ENCODE measurements around the gene ARMCX1.
A peak's percentile ranks its signal among the peaks of the same experiment; 100 is the strongest.
"Not testable (repeated sequence)": the region's sequence is repeated elsewhere in the genome, so short reads cannot be mapped to it uniquely, and the experiment has no call there.

ARMCX1 gene

GRCh38 chrX:101550362-101550750 is at the start of gene ARMCX1:
Gene ARMCX1, plus strand, starts transcription at chrX:101550547. Its CDS starts 2,384 bp downstream, at chrX:101552931.
- Histone ChIP-seq H3K4me3 (ENCODE audit: low read depth in 1 of 5, low read length in 5 of 5) (peak within 1 kb of the TSS; percentile 70 to 87 (median 77)), H3K9ac (ENCODE audit: low read length in 5 of 5) (peak within 1 kb of the TSS; percentile 12 to 84 (median 74)), H3K9me3 (ENCODE audit: control insufficient read depth in 5 of 5, low read length in 5 of 5) (no peaks in the 10 kb centered on the region), H3K36me3 (ENCODE audit: control insufficient read depth in 5 of 5, insufficient read depth in 5 of 5, low read length in 5 of 5) (peaks cover 0 to 11% (median 3%) of the 10 kb centered on the region in 5 donors), H3K4me1 (ENCODE audit: control insufficient read depth in 5 of 5, insufficient read depth in 5 of 5, low read length in 5 of 5) (peaks cover 0 to 15% (median 5%) of the 10 kb centered on the region in 5 donors), H3K27me3 (ENCODE audit: control insufficient read depth in 5 of 5, insufficient read depth in 4 of 5, low read length in 5 of 5) (peaks cover 0 to 2% (median 0%) of the 10 kb centered on the region in 5 donors), H3K27ac (ENCODE audit: low read depth, low read length) (peak within 1 kb of the TSS; percentile 70)

DNA sequence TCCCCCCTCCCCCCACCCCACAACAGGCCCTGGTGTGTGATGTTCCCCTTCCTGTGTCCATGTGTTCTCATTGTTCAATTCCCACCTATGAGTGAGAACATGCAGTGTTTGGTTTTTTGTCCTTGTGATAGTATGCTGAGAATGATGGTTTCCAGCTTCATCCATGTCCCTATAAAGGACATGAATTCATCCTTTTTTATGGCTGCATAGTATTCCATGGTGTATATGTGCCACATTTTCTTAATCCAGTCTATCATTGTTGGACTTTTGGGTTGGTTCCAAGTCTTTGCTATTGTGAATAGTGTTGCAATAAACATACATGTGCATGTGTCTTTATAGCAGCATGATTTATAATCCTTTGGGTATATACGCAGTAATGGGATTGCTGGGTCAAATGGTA is 47.4 kb upstream of the ARMCX1 start:
- H3K4me3 ChIP-seq (ENCODE audit: low read depth in 1 of 5, low read length in 5 of 5); H3K27ac ChIP-seq (ENCODE audit: low read depth, low read length); H3K9ac ChIP-seq (ENCODE audit: low read length in 5 of 5); H3K4me1 ChIP-seq (ENCODE audit: control insufficient read depth in 5 of 5, insufficient read depth in 5 of 5, low read length in 5 of 5); H3K9me3 ChIP-seq (ENCODE audit: control insufficient read depth in 5 of 5, low read length in 5 of 5); H3K27me3 ChIP-seq (ENCODE audit: control insufficient read depth in 5 of 5, insufficient read depth in 4 of 5, low read length in 5 of 5): not testable (repeated sequence)
- peaks cover 0 to 14% (median 6%) of the 10 kb centered on the region in 5 donors for H3K36me3 ChIP-seq (ENCODE audit: control insufficient read depth in 5 of 5, insufficient read depth in 5 of 5, low read length in 5 of 5)

DNA sequence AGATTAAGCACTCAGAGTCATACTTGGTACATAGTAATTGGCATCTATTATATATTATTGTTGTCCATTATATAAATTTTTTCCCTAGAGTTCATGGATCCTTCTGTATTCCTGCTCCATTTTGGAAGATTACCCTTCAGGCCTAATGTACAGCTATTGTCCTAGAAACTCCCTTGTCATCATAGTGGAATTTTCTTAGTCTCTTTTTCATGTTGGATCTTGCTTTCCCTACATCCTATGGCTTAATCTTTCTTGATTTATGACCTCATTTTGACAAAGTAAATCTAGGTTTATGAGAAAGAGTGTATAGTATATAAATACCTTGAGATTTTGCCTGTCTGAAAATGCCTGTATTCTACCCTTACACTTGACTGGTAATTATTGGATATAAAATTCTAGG is 43.0 kb upstream of the ARMCX1 start:
- Histone ChIP-seq H3K9me3 (ENCODE audit: control insufficient read depth in 5 of 5, low read length in 5 of 5) (no peaks in the 10 kb centered on the region), H3K27me3 (ENCODE audit: control insufficient read depth in 5 of 5, insufficient read depth in 4 of 5, low read length in 5 of 5) (no peaks in the 10 kb centered on the region), H3K4me1 (ENCODE audit: control insufficient read depth in 5 of 5, insufficient read depth in 5 of 5, low read length in 5 of 5) (no peaks in the 10 kb centered on the region), H3K9ac (ENCODE audit: low read length in 5 of 5) (no peak overlapping the region), H3K36me3 (ENCODE audit: control insufficient read depth in 5 of 5, insufficient read depth in 5 of 5, low read length in 5 of 5) (peaks cover 0 to 14% (median 6%) of the 10 kb centered on the region in 5 donors), H3K27ac (ENCODE audit: low read depth, low read length) (no peak overlapping the region), H3K4me3 (ENCODE audit: low read depth in 1 of 5, low read length in 5 of 5) (no peak overlapping the region)

DNA sequence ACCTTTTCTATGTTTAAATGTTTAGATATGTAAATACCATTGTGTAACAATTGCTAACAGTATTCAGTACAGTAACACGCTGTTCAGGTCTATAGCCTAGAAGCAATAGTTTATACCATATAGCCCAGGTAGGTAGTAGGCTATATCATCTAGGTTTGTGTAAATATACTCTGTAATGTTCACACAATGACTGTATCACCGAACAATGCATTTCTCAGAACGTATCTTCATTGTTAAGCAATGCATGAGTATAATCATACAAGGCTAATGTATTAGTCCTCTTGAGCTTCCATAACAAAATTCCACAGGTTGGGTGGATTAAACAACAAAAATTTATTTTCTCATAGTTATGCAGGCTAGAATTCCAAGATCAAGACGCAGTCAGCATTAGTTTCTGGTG is 42.4 kb upstream of the ARMCX1 start:
- H3K4me3 ChIP-seq (ENCODE audit: low read depth in 1 of 5, low read length in 5 of 5), result no peak overlapping the region
- no peak overlapping the region for H3K9ac ChIP-seq (ENCODE audit: low read length in 5 of 5)
- no peaks in the 10 kb centered on the region for H3K4me1 ChIP-seq (ENCODE audit: control insufficient read depth in 5 of 5, insufficient read depth in 5 of 5, low read length in 5 of 5)
- H3K27me3 ChIP-seq (ENCODE audit: control insufficient read depth in 5 of 5, insufficient read depth in 4 of 5, low read length in 5 of 5), result peaks cover 0 to 2% (median 0%) of the 10 kb centered on the region in 5 donors
- no peaks in the 10 kb centered on the region for H3K9me3 ChIP-seq (ENCODE audit: control insufficient read depth in 5 of 5, low read length in 5 of 5)
- H3K36me3 ChIP-seq (ENCODE audit: control insufficient read depth in 5 of 5, insufficient read depth in 5 of 5, low read length in 5 of 5), result peaks cover 0 to 14% (median 6%) of the 10 kb centered on the region in 5 donors
- H3K27ac ChIP-seq (ENCODE audit: low read depth, low read length), result no peak overlapping the region

DNA sequence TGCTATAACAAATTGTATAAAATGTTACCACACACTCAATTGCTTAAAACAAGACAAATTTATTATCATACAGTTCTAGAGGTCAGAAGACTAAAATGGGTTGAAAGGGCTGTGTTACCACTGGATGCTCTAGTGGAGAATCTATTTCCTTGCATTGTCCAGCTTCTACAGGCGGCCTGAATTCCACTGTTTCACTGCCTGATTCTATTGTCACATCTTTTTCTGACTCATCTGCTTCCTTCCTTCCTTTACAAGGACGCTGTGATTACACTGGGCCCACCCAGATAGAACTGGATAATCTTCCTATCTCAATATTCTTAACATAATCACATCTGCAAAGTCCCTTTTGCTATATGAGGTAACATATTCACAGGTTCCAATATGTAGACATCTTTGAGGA is 19.4 kb upstream of the ARMCX1 start:
- Histone ChIP-seq H3K27me3 (ENCODE audit: control insufficient read depth in 5 of 5, insufficient read depth in 4 of 5, low read length in 5 of 5) (peaks cover 0 to 2% (median 0%) of the 10 kb centered on the region in 5 donors), H3K4me1 (ENCODE audit: control insufficient read depth in 5 of 5, insufficient read depth in 5 of 5, low read length in 5 of 5) (no peaks in the 10 kb centered on the region), H3K9me3 (ENCODE audit: control insufficient read depth in 5 of 5, low read length in 5 of 5) (peaks cover 0 to 4% (median 0%) of the 10 kb centered on the region in 5 donors), H3K36me3 (ENCODE audit: control insufficient read depth in 5 of 5, insufficient read depth in 5 of 5, low read length in 5 of 5) (peaks cover 0 to 4% (median 0%) of the 10 kb centered on the region in 5 donors), H3K9ac (ENCODE audit: low read length in 5 of 5) (no peak overlapping the region), H3K4me3 (ENCODE audit: low read depth in 1 of 5, low read length in 5 of 5) (no peak overlapping the region), H3K27ac (ENCODE audit: low read depth, low read length) (no peak overlapping the region)

DNA sequence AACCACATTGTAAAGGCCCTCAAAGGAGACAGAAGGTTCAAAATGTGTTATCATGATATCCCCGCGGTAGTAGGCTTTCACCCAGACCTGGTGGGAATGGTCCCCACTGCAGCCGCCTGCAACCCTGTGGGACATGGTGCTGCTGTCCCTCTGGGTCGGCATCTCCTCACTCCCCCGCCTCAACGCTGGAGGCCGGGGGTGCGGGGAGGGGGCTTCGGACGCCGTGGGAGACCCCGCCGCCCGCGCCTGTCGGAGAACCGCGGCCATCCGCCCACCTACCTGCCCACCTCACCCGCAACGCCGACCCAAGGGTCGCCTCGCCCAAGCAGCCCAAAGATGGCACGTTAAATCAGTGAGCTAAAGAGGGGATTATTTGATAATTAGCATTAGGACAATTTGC is 11.2 kb upstream of the ARMCX1 start:
- Histone ChIP-seq H3K9me3 (ENCODE audit: control insufficient read depth in 5 of 5, low read length in 5 of 5) (peaks cover 0 to 2% (median 0%) of the 10 kb centered on the region in 5 donors), H3K27ac (ENCODE audit: low read depth, low read length) (no peak overlapping the region), H3K27me3 (ENCODE audit: control insufficient read depth in 5 of 5, insufficient read depth in 4 of 5, low read length in 5 of 5) (no peaks in the 10 kb centered on the region), H3K4me3 (ENCODE audit: low read depth in 1 of 5, low read length in 5 of 5) (no peak overlapping the region), H3K4me1 (ENCODE audit: control insufficient read depth in 5 of 5, insufficient read depth in 5 of 5, low read length in 5 of 5) (no peaks in the 10 kb centered on the region), H3K36me3 (ENCODE audit: control insufficient read depth in 5 of 5, insufficient read depth in 5 of 5, low read length in 5 of 5) (no peaks in the 10 kb centered on the region), H3K9ac (ENCODE audit: low read length in 5 of 5) (no peak overlapping the region)

DNA sequence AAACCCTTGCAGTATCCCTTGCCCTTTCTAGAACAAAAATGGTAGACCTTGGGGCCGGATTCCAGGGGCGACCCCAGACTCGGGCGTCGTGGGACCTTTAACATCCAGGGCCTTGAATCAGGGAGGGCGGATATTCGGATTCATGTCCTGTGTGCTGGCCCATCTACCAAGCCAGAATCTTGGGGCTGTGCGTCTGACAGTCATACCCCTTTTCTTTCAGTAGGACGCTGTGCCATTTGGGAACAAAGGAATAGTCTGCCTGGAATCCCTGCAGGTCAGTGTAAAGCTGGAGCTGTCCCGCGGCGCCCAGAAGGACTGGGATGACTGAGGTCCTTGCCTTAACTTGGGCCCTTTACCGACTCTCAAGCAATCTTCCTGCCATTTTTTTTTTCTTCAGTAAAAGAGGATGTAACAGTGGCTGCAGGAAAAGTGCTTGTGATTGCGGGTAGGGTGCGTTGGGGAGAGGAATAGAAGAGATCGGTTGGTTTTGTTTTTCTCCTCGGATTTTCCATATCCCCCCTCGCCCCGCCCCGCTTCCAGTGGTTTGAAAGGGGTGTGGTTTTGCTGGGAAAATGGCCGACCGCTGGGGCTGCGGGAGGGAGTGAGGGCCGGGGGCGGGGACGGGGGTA is 518 bp downstream of the ARMCX1 start:
- Histone ChIP-seq H3K9me3 (ENCODE audit: control insufficient read depth in 5 of 5, low read length in 5 of 5) (no peaks in the 10 kb centered on the region), H3K27ac (ENCODE audit: low read depth, low read length) (peak overlapping the region; percentile 70), H3K4me3 (ENCODE audit: low read depth in 1 of 5, low read length in 5 of 5) (peak overlapping the region; percentile 70 to 87 (median 77)), H3K27me3 (ENCODE audit: control insufficient read depth in 5 of 5, insufficient read depth in 4 of 5, low read length in 5 of 5) (peaks cover 0 to 3% (median 0%) of the 10 kb centered on the region in 5 donors), H3K9ac (ENCODE audit: low read length in 5 of 5) (peak overlapping the region; percentile 12 to 84 (median 73)), H3K4me1 (ENCODE audit: control insufficient read depth in 5 of 5, insufficient read depth in 5 of 5, low read length in 5 of 5) (peaks cover 0 to 15% (median 5%) of the 10 kb centered on the region in 5 donors), H3K36me3 (ENCODE audit: control insufficient read depth in 5 of 5, insufficient read depth in 5 of 5, low read length in 5 of 5) (peaks cover 0 to 11% (median 3%) of the 10 kb centered on the region in 5 donors)

- H3K27ac ChIP-seq (ENCODE audit: low read depth, low read length), result peak overlapping the region; percentile 7
- H3K9me3 ChIP-seq (ENCODE audit: control insufficient read depth in 5 of 5, low read length in 5 of 5), result no peaks in the 10 kb centered on the region
- peaks cover 0 to 11% (median 3%) of the 10 kb centered on the region in 5 donors for H3K36me3 ChIP-seq (ENCODE audit: control insufficient read depth in 5 of 5, insufficient read depth in 5 of 5, low read length in 5 of 5)
- H3K4me1 ChIP-seq (ENCODE audit: control insufficient read depth in 5 of 5, insufficient read depth in 5 of 5, low read length in 5 of 5), result peaks cover 0 to 15% (median 5%) of the 10 kb centered on the region in 5 donors
- peaks cover 0 to 3% (median 0%) of the 10 kb centered on the region in 5 donors for H3K27me3 ChIP-seq (ENCODE audit: control insufficient read depth in 5 of 5, insufficient read depth in 4 of 5, low read length in 5 of 5)
- peak overlapping the region; percentile 70 to 87 (median 77) for H3K4me3 ChIP-seq (ENCODE audit: low read depth in 1 of 5, low read length in 5 of 5)
- H3K9ac ChIP-seq (ENCODE audit: low read length in 5 of 5), result peak overlapping the region in 4 of 5 donors; percentile 43 to 74 (median 58)
Observed at GRCh38 chrX:101551380-101551767, 1.0 kb downstream of the ARMCX1 start.

DNA sequence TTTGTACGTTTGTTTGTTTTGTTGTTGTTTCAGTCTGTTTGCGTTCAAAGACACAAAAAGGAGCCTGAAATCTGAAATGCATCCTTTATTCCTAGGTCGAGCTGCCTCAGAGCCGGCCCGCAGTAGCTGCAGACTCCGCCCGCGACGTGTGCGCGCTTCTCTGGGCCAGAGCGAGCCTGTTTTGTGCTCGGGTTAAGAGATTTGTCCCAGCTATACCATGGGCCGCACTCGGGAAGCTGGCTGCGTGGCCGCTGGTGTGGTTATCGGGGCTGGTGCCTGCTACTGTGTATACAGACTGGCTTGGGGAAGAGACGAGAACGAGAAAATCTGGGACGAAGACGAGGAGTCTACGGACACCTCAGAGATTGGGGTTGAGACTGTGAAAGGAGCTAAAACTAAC is 2.4 kb downstream of the ARMCX1 start:
- H3K9ac ChIP-seq (ENCODE audit: low read length in 5 of 5), result no peak overlapping the region
- H3K36me3 ChIP-seq (ENCODE audit: control insufficient read depth in 5 of 5, insufficient read depth in 5 of 5, low read length in 5 of 5), result peaks cover 0 to 11% (median 3%) of the 10 kb centered on the region in 5 donors
- peaks cover 0 to 15% (median 5%) of the 10 kb centered on the region in 5 donors for H3K4me1 ChIP-seq (ENCODE audit: control insufficient read depth in 5 of 5, insufficient read depth in 5 of 5, low read length in 5 of 5)
- H3K27ac ChIP-seq (ENCODE audit: low read depth, low read length), result no peak overlapping the region
- peaks cover 0 to 3% (median 0%) of the 10 kb centered on the region in 5 donors for H3K27me3 ChIP-seq (ENCODE audit: control insufficient read depth in 5 of 5, insufficient read depth in 4 of 5, low read length in 5 of 5)
- no peaks in the 10 kb centered on the region for H3K9me3 ChIP-seq (ENCODE audit: control insufficient read depth in 5 of 5, low read length in 5 of 5)
- H3K4me3 ChIP-seq (ENCODE audit: low read depth in 1 of 5, low read length in 5 of 5), result no peak overlapping the region

GRCh38 chrX:101564651-101565050 is 14.3 kb downstream of the ARMCX1 start:
- Histone ChIP-seq H3K4me1 (ENCODE audit: control insufficient read depth in 5 of 5, insufficient read depth in 5 of 5, low read length in 5 of 5) (no peaks in the 10 kb centered on the region), H3K27me3 (ENCODE audit: control insufficient read depth in 5 of 5, insufficient read depth in 4 of 5, low read length in 5 of 5) (peaks cover 0 to 16% (median 4%) of the 10 kb centered on the region in 5 donors), H3K27ac (ENCODE audit: low read depth, low read length) (no peak overlapping the region), H3K9me3 (ENCODE audit: control insufficient read depth in 5 of 5, low read length in 5 of 5) (no peaks in the 10 kb centered on the region), H3K9ac (ENCODE audit: low read length in 5 of 5) (no peak overlapping the region), H3K36me3 (ENCODE audit: control insufficient read depth in 5 of 5, insufficient read depth in 5 of 5, low read length in 5 of 5) (no peaks in the 10 kb centered on the region), H3K4me3 (ENCODE audit: low read depth in 1 of 5, low read length in 5 of 5) (no peak overlapping the region)

Data from subcutaneous abdominal adipose tissue (tissue), 5 donors.